HCT116 (cell line): ENCODE results near the gene CHL1. TPM values are rescaled to one million over a fixed set of nuclear protein-coding genes. Genes with fewer than 3 reads are reported as not detected.

ENCODE experiments used
- CTCF ChIP-seq, 3 experiments: fragments of 200-600 bp in 1 of 3; sonication (generic) in 1 of 3; IDR thresholded peaks in 2 of 3; conservative IDR thresholded peaks in 1 of 3; 2 replicates each; pipeline ENCODE4 v1.5.1; 2012 to 2017; ENCODE audit warnings: low read depth in 2 of 3, low read length in 2 of 3, antibody characterized with exemption in 1 of 3, borderline replicate concordance in 1 of 3, control low read depth in 1 of 3, mild to moderate bottlenecking in 1 of 3, mixed read lengths in 1 of 3, mixed run types in 1 of 3, moderate library complexity in 1 of 3; ENCODE audit not compliant: insufficient read depth in 1 of 3
- ELF1 ChIP-seq: IDR thresholded peaks from 2 replicates; pipeline ENCODE4 v1.6.1; 2012; ENCODE audit warnings: low read depth, borderline replicate concordance
- POLR2A ChIP-seq: IDR thresholded peaks from 2 replicates; pipeline ENCODE4 v1.7.0; 2011; ENCODE audit warnings: borderline replicate concordance; ENCODE audit not compliant: insufficient read depth, insufficient read length; ENCODE audit errors: extremely low read depth
- REST ChIP-seq: IDR thresholded peaks from 2 replicates; pipeline ENCODE4 v1.6.1; 2012; ENCODE audit warnings: low read depth
- SP1 ChIP-seq: IDR thresholded peaks from 2 replicates; pipeline ENCODE4 v1.6.1; 2012; ENCODE audit warnings: low read depth
- ZBTB33 ChIP-seq: IDR thresholded peaks from 2 replicates; pipeline ENCODE4 v1.6.1; 2011; ENCODE audit warnings: mild to moderate bottlenecking, low read length, moderate library complexity; ENCODE audit not compliant: insufficient replicate concordance; ENCODE audit errors: extremely low read depth
- total RNA-seq: library from RNA; stranded (reverse); gene quantifications from one replicate; pipeline ENCODE4 v1.2.1, GENCODE V29; 2021; ENCODE audit not compliant: unreplicated experiment

The CHL1 gene
- total RNA-seq, 1 experiment from 2014 or later: not detected

- TF ChIP-seq CTCF (IDR thresholded peaks at IDR 0.05 in 2 of 3, conservative IDR thresholded peaks at IDR 0.05 in 1 of 3; ENCODE audit: borderline replicate concordance in 1 of 3, insufficient read depth in 1 of 3, low read depth in 2 of 3, low read length in 2 of 3) (no peak), SP1 (no peak), REST (no peak), ZBTB33 (no peak), ELF1 (no peak), POLR2A (no peak)
These were observed 120.4 kb downstream of the CHL1 start (continued) for GRCh38 chr3:317012-317411.
